ENCODE measurements around the gene CDH4. TPM values are rescaled to one million over a fixed set of nuclear protein-coding genes. Genes with fewer than 3 reads are reported as not detected.

CDH4 gene
- total RNA-seq, 1 donor from 2014 or later = under 0.01 TPM

GRCh38 chr20:61533231-61533631 is 281.2 kb downstream of the CDH4 start:
- no peak for DNase-seq (ENCODE audit: low read depth in 2 of 2)

- DNase-seq (ENCODE audit: low read depth in 2 of 2) = no peak
Observed at GRCh38 chr20:61534346-61534745, 282.3 kb downstream of the CDH4 start.

- DNase-seq (ENCODE audit: low read depth in 2 of 2) = no peak
Observed at GRCh38 chr20:61535091-61535490, 283.0 kb downstream of the CDH4 start.

GRCh38 chr20:61535536-61535935 is 283.5 kb downstream of the CDH4 start:
- no peak for DNase-seq (ENCODE audit: low read depth in 2 of 2)

- DNase-seq (ENCODE audit: low read depth in 2 of 2) = no peak
Observed at GRCh38 chr20:61535956-61536355, 283.9 kb downstream of the CDH4 start.

GRCh38 chr20:61536671-61537070 is 284.6 kb downstream of the CDH4 start:
- no peak for DNase-seq (ENCODE audit: low read depth in 2 of 2)

GRCh38 chr20:61537239-61538182 is 285.4 kb downstream of the CDH4 start:
- DNase-seq (ENCODE audit: low read depth in 2 of 2) = no peak

- no peak for DNase-seq (ENCODE audit: low read depth in 2 of 2)
Observed at GRCh38 chr20:61538183-61538942, 286.3 kb downstream of the CDH4 start.

- DNase-seq (ENCODE audit: low read depth in 2 of 2) = no peak
Observed at GRCh38 chr20:61538943-61539265, 286.8 kb downstream of the CDH4 start.

GRCh38 chr20:61539706-61540360 is 287.8 kb downstream of the CDH4 start:
- DNase-seq (ENCODE audit: low read depth in 2 of 2) = no peak

GRCh38 chr20:61541537-61541936 is 289.5 kb downstream of the CDH4 start:
- DNase-seq (ENCODE audit: low read depth in 2 of 2) = no peak

GRCh38 chr20:61543086-61543485 is 291.0 kb downstream of the CDH4 start:
- DNase-seq (ENCODE audit: low read depth in 2 of 2) = no peak

GRCh38 chr20:61543931-61544745 is 292.1 kb downstream of the CDH4 start:
- DNase-seq (ENCODE audit: low read depth in 2 of 2) = no peak

GRCh38 chr20:61544910-61545889 is 293.1 kb downstream of the CDH4 start:
- DNase-seq (ENCODE audit: low read depth in 2 of 2) = no peak

- no peak for DNase-seq (ENCODE audit: low read depth in 2 of 2)
Observed at GRCh38 chr20:61546641-61547040, 294.6 kb downstream of the CDH4 start.

- no peak for DNase-seq (ENCODE audit: low read depth in 2 of 2)
Observed at GRCh38 chr20:61548069-61548468, 296.0 kb downstream of the CDH4 start.

- no peak for DNase-seq (ENCODE audit: low read depth in 2 of 2)
Observed at GRCh38 chr20:61549865-61550264, 297.8 kb downstream of the CDH4 start.

- DNase-seq (ENCODE audit: low read depth in 2 of 2) = no peak
Observed at GRCh38 chr20:61551401-61551800, 299.3 kb downstream of the CDH4 start.

GRCh38 chr20:61554617-61555016 is 302.6 kb downstream of the CDH4 start:
- DNase-seq (ENCODE audit: low read depth in 2 of 2) = no peak

GRCh38 chr20:61555566-61555965 is 303.5 kb downstream of the CDH4 start:
- no peak for DNase-seq (ENCODE audit: low read depth in 2 of 2)
